D721Med (cell line): ENCODE results near the gene SERPINA4.

ENCODE experiments used
- DNase-seq: peaks from one replicate; pipeline ENCODE4 v3.0.0; 2011; ENCODE audit warnings: low spot score; ENCODE audit not compliant: insufficient read length
- FAIRE-seq: peaks from 2 replicates; lab custom pipeline; 2011; peaks lifted over from hg19 to GRCh38; lab: Jason Lieb, UNC
- TF ChIP-seq, protein P1 (sequence below): IDR thresholded peaks from 2 replicates; pipeline ENCODE4 v1.5.1; 2012; ENCODE audit warnings: mild to moderate bottlenecking, control low read depth; ENCODE audit not compliant: insufficient read depth; ENCODE audit errors: missing control alignments

SERPINA4 gene

DNA sequence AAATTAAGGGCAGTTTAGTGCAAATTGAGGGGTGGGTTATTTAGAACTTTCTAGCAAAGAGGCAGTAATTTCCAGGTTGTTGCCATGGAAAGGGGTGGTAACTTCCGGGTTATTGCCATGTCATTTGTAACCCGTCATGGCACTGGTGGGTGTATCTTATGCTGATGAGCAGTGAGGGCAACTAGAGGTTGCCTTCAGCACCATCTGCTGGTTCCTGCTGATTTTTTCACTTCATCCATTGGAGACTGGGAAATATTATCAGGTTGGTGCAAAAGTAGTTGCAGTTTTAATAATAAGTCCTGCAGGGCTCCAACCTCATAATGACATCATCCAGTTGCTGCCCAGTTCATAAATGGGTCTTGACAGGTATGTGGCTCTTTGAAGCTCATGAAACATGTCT lies 24.4 kb upstream of the SERPINA4 start:
- FAIRE-seq (no peak), DNase-seq (no peak)
- TF ChIP-seq, protein P1, sequence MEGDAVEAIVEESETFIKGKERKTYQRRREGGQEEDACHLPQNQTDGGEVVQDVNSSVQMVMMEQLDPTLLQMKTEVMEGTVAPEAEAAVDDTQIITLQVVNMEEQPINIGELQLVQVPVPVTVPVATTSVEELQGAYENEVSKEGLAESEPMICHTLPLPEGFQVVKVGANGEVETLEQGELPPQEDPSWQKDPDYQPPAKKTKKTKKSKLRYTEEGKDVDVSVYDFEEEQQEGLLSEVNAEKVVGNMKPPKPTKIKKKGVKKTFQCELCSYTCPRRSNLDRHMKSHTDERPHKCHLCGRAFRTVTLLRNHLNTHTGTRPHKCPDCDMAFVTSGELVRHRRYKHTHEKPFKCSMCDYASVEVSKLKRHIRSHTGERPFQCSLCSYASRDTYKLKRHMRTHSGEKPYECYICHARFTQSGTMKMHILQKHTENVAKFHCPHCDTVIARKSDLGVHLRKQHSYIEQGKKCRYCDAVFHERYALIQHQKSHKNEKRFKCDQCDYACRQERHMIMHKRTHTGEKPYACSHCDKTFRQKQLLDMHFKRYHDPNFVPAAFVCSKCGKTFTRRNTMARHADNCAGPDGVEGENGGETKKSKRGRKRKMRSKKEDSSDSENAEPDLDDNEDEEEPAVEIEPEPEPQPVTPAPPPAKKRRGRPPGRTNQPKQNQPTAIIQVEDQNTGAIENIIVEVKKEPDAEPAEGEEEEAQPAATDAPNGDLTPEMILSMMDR = no peak

DNA sequence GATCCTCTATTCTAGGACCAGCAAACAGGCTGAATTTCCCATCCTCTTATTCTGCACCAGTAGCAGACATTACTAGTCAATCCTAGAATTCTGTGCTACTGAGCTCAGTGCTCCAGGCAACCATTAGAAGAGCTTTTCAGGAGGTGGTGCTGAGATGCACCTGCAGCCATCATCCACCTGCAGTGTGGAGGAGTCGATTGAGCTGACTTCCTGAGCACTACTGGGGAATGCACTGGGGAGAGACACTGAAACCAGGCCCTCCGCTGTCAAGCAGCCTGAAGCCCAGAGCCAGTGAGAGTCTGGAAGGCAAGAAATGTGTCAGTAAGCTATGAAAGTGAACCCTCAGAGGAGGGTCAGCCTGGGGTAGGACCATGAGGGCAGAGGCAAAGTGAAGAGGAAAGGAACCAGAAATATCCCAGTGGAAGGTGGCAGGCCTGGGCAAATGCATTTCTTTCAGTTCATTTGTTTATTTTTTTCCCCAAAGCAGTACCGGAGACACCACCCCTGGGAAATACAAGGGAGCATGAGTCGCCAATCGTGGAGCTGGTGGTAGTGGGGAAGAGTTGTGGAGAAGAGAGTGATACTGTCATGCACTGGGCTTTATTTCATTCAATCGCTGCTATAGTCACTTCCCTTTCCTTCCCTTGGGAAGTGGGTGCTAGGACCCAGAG lies 23.0 kb upstream of the SERPINA4 start:
- TF ChIP-seq, protein P1 = no peak
- DNase-seq (no peak), FAIRE-seq (no peak)

DNA sequence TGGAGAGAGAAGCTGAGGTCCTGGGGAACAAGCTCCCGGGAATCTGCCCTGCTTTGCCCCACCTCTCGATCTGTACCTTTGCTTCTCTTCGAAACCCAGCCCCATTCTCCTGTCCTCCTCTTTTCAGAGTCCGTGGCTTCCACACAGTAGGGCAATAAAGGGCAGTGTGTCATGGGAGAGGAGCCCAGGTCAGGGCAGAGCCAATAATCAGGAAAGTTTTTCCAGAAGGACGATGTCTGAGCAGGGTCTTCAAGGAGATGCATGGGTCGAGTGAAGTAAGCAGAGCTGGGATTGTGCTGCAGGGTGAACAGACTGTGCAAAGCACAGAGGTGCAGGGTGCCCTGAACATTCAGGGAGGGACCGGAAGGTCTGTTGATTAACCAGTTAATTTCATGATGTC lies 22.1 kb upstream of the SERPINA4 start:
- no peak for DNase-seq

DNA sequence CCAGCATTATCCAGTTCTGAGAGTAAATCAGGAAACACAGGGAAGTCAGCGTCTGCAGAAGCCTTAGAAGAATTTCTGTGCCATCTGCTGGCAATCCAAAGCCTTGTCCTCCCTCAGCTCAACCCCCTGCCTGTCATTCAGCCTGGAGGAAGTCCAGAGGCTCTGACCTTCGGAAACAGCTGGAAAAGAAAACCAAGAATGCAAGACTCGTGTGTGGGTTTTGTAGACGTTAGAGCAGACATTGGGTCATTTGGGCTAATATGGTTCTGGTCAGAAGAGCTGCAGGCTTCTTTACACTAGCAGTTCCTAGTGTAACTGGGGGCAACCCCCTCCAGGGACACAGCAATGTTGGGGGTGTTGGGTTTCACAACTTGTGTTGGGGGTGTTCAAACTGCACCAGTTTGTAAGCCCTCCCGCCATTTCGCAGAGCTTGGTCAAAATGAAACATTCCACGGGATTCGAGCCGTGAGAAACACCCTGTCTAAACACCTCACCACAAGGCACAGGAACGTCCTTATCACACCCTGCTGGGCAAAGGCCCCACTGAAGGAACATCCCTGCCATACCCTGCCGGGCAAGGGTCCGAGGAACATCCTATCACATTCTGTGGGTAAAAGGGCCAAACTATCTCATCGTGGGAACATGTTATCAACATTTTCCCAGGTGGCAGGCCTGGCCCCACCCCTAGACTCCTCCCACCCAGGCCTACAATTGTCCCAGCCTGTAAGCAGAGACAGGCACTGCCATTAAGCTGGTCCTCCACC lies 21.0 kb upstream of the SERPINA4 start:
- FAIRE-seq (no peak), DNase-seq (no peak)
- TF ChIP-seq, protein P1 = no peak

More for the DNA sequence above, 22.1 kb upstream of the SERPINA4 start:
- FAIRE-seq = no peak
- TF ChIP-seq, protein P1 = no peak

DNA sequence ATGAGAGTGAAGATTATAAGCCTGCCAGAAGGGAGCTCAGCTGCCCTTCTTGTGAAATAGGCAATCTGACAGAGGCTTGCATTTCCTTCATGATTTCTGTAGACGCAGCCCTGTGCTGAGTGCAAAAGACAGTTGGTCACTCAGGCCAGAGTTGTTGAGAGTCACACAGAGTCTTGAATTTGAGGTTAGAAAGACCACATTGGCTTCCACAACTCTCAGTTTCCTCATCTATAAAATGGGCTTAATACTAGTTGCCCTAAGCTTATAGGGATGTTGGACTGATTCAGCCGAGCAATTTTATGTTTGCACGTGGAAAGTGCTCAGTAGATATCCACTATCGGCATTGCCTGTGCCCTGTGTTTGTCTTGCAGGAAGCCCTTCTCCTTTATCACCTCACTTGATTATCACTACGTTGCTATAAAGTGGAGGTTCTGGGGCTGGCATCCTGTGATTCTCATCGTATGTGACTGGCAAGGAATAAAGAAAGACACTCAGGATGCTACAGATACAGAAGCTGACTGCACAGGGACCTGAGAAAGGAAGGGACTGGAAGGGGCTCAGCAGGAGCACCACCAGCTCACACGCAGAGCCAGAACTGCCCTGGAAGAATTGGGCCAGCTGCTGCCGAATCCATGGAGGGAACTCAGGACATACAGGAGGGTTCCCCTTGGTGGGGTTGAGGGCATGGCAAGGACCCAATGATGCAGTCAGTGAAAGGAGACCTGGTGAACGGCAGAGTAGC lies 19.8 kb upstream of the SERPINA4 start:
- TF ChIP-seq, protein P1 = no peak
- FAIRE-seq = no peak
- no peak for DNase-seq

DNA sequence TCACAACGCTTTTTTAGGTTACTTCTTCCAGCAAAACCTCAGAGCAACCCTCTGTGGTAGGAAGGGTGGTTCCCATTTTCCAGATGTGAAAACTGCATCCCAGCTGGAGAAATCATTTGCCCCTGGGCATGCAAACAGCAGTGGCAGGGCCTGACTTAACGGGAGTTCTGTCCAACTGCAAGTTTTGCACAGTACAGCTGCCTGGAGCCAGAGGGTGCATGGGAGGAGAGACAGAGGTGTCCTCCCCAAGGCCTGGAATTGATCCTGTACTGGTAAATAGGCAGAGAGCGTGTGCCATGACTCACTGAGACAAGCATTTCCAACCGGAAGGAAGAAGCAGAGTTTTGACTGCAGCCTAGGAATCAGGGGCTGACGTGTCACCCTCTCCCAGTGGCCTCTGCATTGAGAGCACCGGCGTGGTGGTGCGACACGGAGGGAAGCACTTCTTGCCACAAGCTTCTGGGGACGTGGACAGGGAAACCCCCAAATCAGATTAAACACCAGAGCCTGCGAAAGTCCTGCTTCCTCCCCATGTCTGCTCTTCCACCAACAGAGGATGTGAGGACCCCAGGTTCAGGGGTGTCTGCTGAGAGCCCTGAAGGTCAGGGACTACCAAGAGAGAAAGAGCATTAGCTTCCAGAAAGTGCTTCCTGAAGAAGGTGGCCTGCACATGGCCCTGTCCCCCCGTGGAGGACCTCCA lies 19.0 kb upstream of the SERPINA4 start:
- FAIRE-seq (no peak), DNase-seq (no peak)
- TF ChIP-seq, protein P1 = no peak
